Measurements from ENCODE around the gene CDON.
A peak's percentile ranks its signal among the peaks of the same experiment; 100 is the strongest.
"Not testable (repeated sequence)": the region's sequence is repeated elsewhere in the genome, so short reads cannot be mapped to it uniquely, and the experiment has no call there.

The CDON gene

GRCh38 chr11:125924384-125925007, 138.2 kb downstream of the CDON start:
- no peak for DNase-seq (ENCODE audit: low read depth)

GRCh38 chr11:125923633-125924032, 139.0 kb downstream of the CDON start:
- DNase-seq (ENCODE audit: low read depth) = no peak

GRCh38 chr11:125923012-125923579, 139.6 kb downstream of the CDON start:
- peak; percentile 26 for DNase-seq (ENCODE audit: low read depth)

GRCh38 chr11:125922156-125922555, 140.5 kb downstream of the CDON start:
- no peak for DNase-seq (ENCODE audit: low read depth)

- no peak for DNase-seq (ENCODE audit: low read depth)
Observed at GRCh38 chr11:125921042-125921441, 141.6 kb downstream of the CDON start.

GRCh38 chr11:125918140-125918840, 144.4 kb downstream of the CDON start:
- no peak for DNase-seq (ENCODE audit: low read depth)

GRCh38 chr11:125916683-125917347, 145.9 kb downstream of the CDON start:
- no peak for DNase-seq (ENCODE audit: low read depth)

- not testable (repeated sequence) for DNase-seq (ENCODE audit: low read depth)
Observed at GRCh38 chr11:125914601-125915000, 148.1 kb downstream of the CDON start.

GRCh38 chr11:125910226-125910849, 152.3 kb downstream of the CDON start:
- DNase-seq (ENCODE audit: low read depth) = no peak

Measured in activated T-helper 9 cell treated with anti-CD3 and anti-CD28 coated beads, Interleukin-2, amount 50 U/mL, for 16 hours (primary cell).